Pancreas (tissue), 10 donors: ENCODE data around the gene FAM124A. TPM values are rescaled to one million over a fixed set of nuclear protein-coding genes. Genes with fewer than 3 reads are reported as not detected.
A peak's percentile ranks its signal among the peaks of the same experiment; 100 is the strongest.
"Not testable (repeated sequence)": the region's sequence is repeated elsewhere in the genome, so short reads cannot be mapped to it uniquely, and the experiment has no call there.

Experiments
- ATAC-seq, 4 donors: fragments of 200-7000 bp; cut with Tn5 transposase; one replicate each; pipeline versions ENCODE4 v1.8.0 to v1.9.1; 2020; ENCODE audit warnings: mild to moderate bottlenecking in 4 of 4, moderate library complexity in 4 of 4
- DNase-seq, 6 donors: peaks; one replicate each; pipeline ENCODE4 v3.0.0-alpha.2; 2020
- FAIRE-seq: peaks from 2 replicates; lab custom pipeline; 2012; peaks lifted over from hg19 to GRCh38; lab: Jason Lieb, UNC
- H3K27ac ChIP-seq, 4 donors: fragments of 200-600 bp; sonication (generic); 1 replicate in 3 of 4; 2 replicates in 1 of 4; pipeline versions ENCODE4 v1.5.0 to v1.8.0; 2020
- H3K27me3 ChIP-seq, 4 donors: fragments of 200-600 bp; one replicate each; pipeline ENCODE4 v1.8.0; 2021
- H3K36me3 ChIP-seq, 3 donors: fragments of 200-600 bp; sonication (generic) in 1 of 3; one replicate each; pipeline versions ENCODE4 v1.5.0 to v1.8.0; 2020 to 2021
- H3K4me1 ChIP-seq, 3 donors: fragments of 200-600 bp; one replicate each; pipeline ENCODE4 v1.8.0; 2021
- H3K4me3 ChIP-seq, 4 donors: fragments of 200-600 bp; sonication (generic) in 2 of 4; one replicate each; pipeline versions ENCODE4 v1.5.0 to v1.8.0; 2020 to 2021
- H3K9me3 ChIP-seq, 4 donors: fragments of 200-600 bp; one replicate each; pipeline ENCODE4 v1.8.0; 2021
- WGBS, 2 donors: extraction: QIAGEN DNeasy Blood & Tissue Kit; methylation state at CpG; one replicate each; pipeline ENCODE4 v1.1.7; 2013; 5-methylcytosine and 5-hydroxymethylcytosine counted together
- intact Hi-C, 3 donors: fragments of 100-400 bp; cut with DNase I; formaldehyde crosslinking; loops; one replicate each; pipeline versions ENCODE4 v1.11.1 to v1.14.2; 2022
- polyA plus RNA-seq, 2 donors: library from polyadenylated mRNA; stranded (reverse); fragments of 200-250 nt; gene quantifications; one replicate each; pipeline ENCODE4 v1.2.3, GENCODE V29; 2013
- total RNA-seq, 6 donors: library from RNA; stranded (reverse); fragmentation: NEBNext Ultra II Directional in 4 of 6; extraction: Animal tissue kit (Norgen Biotek cat#: 25700) in 4 of 6; gene quantifications; one replicate each; pipeline versions ENCODE4 v1.2.1 to v1.2.4, GENCODE V29; 2021 to 2023
- TF ChIP-seq, protein P1 (sequence below), 4 donors: fragments of 200-600 bp; sonication (generic) in 3 of 4; IDR thresholded peaks; one replicate each; pipeline versions ENCODE4 v1.5.0 to v1.8.0; 2021; ENCODE audit warnings: antibody characterized with exemption in 4 of 4
- donor health status: healthy with polysubstance abuse.
- donor health status: DM: no; HTN: no; CAD: no; lungs with moderate emphysema.
- donor health status: DM: no; HTN: no; CAD: no.
- donor health status: control.
- donor health status: control.
- donor health status: Bipolar disorder and iron deficiency.
- donor health status: DM: yes; HTN: yes; CAD: no.
- donor health status: DM: no; HTN: no; CAD: no.
- donor health status: DM: no; HTN: no; CAD: no.
- donor health status: DM: yes; HTN: yes; CAD: no.

FAM124A gene
- total and polyA plus RNA-seq, 8 donors, result 0.47 to 1.6 (median 0.77) TPM

GRCh38 chr13:51280379-51280940, 58.3 kb downstream of the FAM124A start:
- no peaks in the 10 kb centered on the region for H3K27me3 ChIP-seq
- FAIRE-seq (no peak), DNase-seq (no peak), ATAC-seq (peak in 1 of 4 donors; percentile 13)
- intact Hi-C loops, result loop anchor here in 2 of 3 donors (5.0 to 10.0 kb wide), 3 partner anchors 56 to 153 kb away; partner anchors contain the start of gene FAM124A (in 1 of the 2)
- H3K27ac ChIP-seq, result no peak overlapping the region
- no peaks in the 10 kb centered on the region for H3K36me3 ChIP-seq
- WGBS, 2 donors, result 77 to 81% methylated on average over 13 of the region's 13 CpGs
- no peaks in the 10 kb centered on the region for H3K9me3 ChIP-seq
- TF ChIP-seq, protein P1, sequence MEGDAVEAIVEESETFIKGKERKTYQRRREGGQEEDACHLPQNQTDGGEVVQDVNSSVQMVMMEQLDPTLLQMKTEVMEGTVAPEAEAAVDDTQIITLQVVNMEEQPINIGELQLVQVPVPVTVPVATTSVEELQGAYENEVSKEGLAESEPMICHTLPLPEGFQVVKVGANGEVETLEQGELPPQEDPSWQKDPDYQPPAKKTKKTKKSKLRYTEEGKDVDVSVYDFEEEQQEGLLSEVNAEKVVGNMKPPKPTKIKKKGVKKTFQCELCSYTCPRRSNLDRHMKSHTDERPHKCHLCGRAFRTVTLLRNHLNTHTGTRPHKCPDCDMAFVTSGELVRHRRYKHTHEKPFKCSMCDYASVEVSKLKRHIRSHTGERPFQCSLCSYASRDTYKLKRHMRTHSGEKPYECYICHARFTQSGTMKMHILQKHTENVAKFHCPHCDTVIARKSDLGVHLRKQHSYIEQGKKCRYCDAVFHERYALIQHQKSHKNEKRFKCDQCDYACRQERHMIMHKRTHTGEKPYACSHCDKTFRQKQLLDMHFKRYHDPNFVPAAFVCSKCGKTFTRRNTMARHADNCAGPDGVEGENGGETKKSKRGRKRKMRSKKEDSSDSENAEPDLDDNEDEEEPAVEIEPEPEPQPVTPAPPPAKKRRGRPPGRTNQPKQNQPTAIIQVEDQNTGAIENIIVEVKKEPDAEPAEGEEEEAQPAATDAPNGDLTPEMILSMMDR (IDR thresholded peaks at IDR 0.05), result no peak
- peaks cover 8 to 15% (median 10%) of the 10 kb centered on the region in 3 donors for H3K4me1 ChIP-seq
- no peak overlapping the region for H3K4me3 ChIP-seq

DNA sequence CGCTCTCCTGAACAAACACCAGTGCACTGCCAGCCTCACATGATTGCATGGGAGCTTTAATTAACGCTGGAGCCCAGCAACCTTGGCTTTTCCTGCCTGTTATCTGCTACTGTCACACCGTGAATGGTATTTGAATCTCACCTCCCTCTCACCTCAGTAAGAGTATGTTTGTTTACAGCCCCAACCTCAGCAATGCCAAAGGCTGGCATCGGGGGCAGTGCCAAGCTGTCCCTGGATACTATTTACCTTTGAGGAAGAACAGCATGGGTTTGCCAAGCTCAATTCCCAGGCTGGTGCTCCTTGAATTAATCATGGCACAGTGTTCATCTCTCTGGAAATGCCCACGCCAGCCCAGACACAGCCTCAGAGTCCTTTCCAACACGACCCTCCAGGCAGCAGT, 60.1 kb downstream of the FAM124A start:
- Histone ChIP-seq H3K27ac (peak overlapping the region in 2 of 4 donors; percentile 12 to 37), H3K9me3 (no peaks in the 10 kb centered on the region), H3K27me3 (no peaks in the 10 kb centered on the region), H3K4me1 (peaks cover 5 to 10% (median 9%) of the 10 kb centered on the region in 3 donors), H3K36me3 (no peaks in the 10 kb centered on the region), H3K4me3 (no peak overlapping the region)
- ATAC-seq (peak; percentile 66 to 86 (median 80)), FAIRE-seq (no peak), DNase-seq (peak in 4 of 6 donors; percentile 44 to 66 (median 63))
- intact Hi-C loops, result loop anchor here in 2 of 3 donors (5.0 to 10.0 kb wide), 3 partner anchors 58 to 155 kb away; partner anchors contain the start of gene FAM124A (in 1 of the 2)
- TF ChIP-seq, protein P1 (IDR thresholded peaks at IDR 0.05), result no peak
- 12 to 19% methylated on average over 6 of the region's 6 CpGs for WGBS, 2 donors

- intact Hi-C loops, result loop anchor here in 2 of 3 donors (5.0 to 10.0 kb wide), 3 partner anchors 58 to 156 kb away; partner anchors contain the start of gene FAM124A (in 1 of the 2)
- peak in 1 of 4 donors; percentile 5 for ATAC-seq
- H3K36me3 ChIP-seq, H3K9me3 ChIP-seq, H3K4me3 ChIP-seq, FAIRE-seq, H3K27me3 ChIP-seq, H3K4me1 ChIP-seq, DNase-seq: not testable (repeated sequence)
- peak overlapping the region in 1 of 4 donors; percentile 12 for H3K27ac ChIP-seq
- WGBS, 2 donors, result 89 to 93% methylated on average over 5 of the region's 5 CpGs
Measured at GRCh38 chr13:51282923-51283322, 60.7 kb downstream of the FAM124A start.

DNA sequence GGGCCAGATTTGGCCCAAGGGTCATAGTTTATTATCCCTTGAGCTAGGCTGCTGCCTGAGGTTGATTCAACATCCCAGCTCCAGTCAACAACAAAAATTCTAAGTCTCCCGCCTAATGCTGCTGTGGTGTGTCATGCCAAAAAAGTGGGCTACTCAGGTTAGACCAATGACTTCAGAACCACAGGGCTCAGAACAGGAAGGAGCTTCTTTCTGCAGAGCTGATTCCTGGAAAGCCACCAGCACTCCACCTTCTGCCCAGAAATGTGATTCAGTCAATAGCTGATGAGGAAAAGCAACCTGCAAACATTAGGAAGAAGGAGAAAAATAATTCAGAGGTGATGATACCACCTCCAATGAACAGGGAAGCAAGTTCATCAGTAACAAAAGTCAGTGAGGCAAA, 61.2 kb downstream of the FAM124A start:
- Histone ChIP-seq H3K4me3 (no peak overlapping the region), H3K27ac (no peak overlapping the region), H3K36me3 (no peaks in the 10 kb centered on the region), H3K9me3 (no peaks in the 10 kb centered on the region), H3K4me1 (peaks cover 5 to 10% (median 9%) of the 10 kb centered on the region in 3 donors), H3K27me3 (no peaks in the 10 kb centered on the region)
- FAIRE-seq (no peak), DNase-seq (no peak), ATAC-seq (no peak)
- TF ChIP-seq, protein P1 (IDR thresholded peaks at IDR 0.05), result no peak
- 92 to 96% methylated on average over 1 of the region's 1 CpG for WGBS, 2 donors
- intact Hi-C loops, result loop anchor here in 2 of 3 donors (5.0 to 10.0 kb wide), 3 partner anchors 59 to 156 kb away; partner anchors contain the start of gene FAM124A (in 1 of the 2)

DNA sequence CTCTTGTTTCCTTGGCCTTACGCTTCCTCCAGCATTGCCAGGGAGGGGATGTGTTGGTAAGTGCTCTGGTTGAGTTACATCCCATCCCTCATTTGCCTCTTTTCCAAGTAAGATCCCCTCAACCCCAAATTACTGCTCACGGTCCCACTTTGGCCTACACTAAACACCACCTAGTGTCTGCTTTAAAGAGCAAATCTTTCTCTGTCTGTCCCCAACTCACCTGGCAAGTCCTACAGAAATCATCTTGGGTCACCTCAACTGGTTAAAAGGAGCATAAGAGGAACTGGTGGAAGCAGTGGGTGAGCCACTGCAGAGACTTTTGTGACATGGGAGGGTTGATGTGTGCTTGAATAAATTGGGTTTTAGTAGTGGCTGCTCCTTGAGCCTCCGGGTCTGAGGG, 62.1 kb downstream of the FAM124A start:
- Histone ChIP-seq H3K9me3 (no peaks in the 10 kb centered on the region), H3K4me1 (peaks cover 5 to 10% (median 9%) of the 10 kb centered on the region in 3 donors), H3K36me3 (no peaks in the 10 kb centered on the region), H3K27ac (no peak overlapping the region), H3K4me3 (no peak overlapping the region), H3K27me3 (no peaks in the 10 kb centered on the region)
- 96 to 100% methylated on average over 3 of the region's 3 CpGs for WGBS, 2 donors
- FAIRE-seq, result no peak
- intact Hi-C loops, result loop anchor here in 2 of 3 donors (5.0 to 10.0 kb wide), 3 partner anchors 60 to 157 kb away; partner anchors contain the start of gene FAM124A (in 1 of the 2)
- ATAC-seq, result no peak
- TF ChIP-seq, protein P1 (IDR thresholded peaks at IDR 0.05), result no peak
- no peak for DNase-seq
